Stomach (tissue), 4 donors: ENCODE measurements around the gene L3MBTL1.

Experiments used
- CTCF ChIP-seq, 7 experiments: fragments of 450-650 bp in 4 of 7; fragments of 200-600 bp in 3 of 7; sonication (generic) in 3 of 7; IDR thresholded peaks; one replicate each; pipeline ENCODE4 v1.5.1; 2016 to 2019; ENCODE audit warnings: antibody characterized with exemption in 7 of 7, control low read depth in 2 of 7, mild to moderate bottlenecking in 1 of 7
- EP300 ChIP-seq: sonication (generic); formaldehyde crosslinking; IDR thresholded peaks from one replicate; pipeline ENCODE4 v1.6.1; 2017; ENCODE audit warnings: antibody characterized with exemption

GRCh38 chr20:43506238-43506637 lies 1.3 kb upstream of the L3MBTL1 start:
- TF ChIP-seq EP300 (no peak), CTCF (IDR thresholded peaks at IDR 0.05) (no peak)
